Neuronal stem cell (in vitro differentiated cells): ENCODE measurements around the gene HSPA12B.
A peak's percentile ranks its signal among the peaks of the same experiment; 100 is the strongest.

Source experiments
- DNase-seq: peaks from one replicate; pipeline ENCODE4 v3.0.0-alpha.2; 2013; ENCODE audit warnings: low spot score
- H2AFZ ChIP-seq: one replicate; pipeline ENCODE4 v1.6.1; 2013; ENCODE audit warnings: mild to moderate bottlenecking, low read length, inconsistent platforms
- H2AK5ac ChIP-seq: 2 replicates; pipeline ENCODE4 v1.6.1; 2013; ENCODE audit warnings: low read depth, mild to moderate bottlenecking, inconsistent platforms, low read length, moderate library complexity, mixed read lengths
- H2BK120ac ChIP-seq: 2 replicates; pipeline ENCODE4 v1.6.1; 2013; ENCODE audit warnings: low read depth, mild to moderate bottlenecking, inconsistent platforms, low read length, moderate library complexity, mixed read lengths
- H2BK12ac ChIP-seq: one replicate; pipeline ENCODE4 v1.6.1; 2013; ENCODE audit warnings: low read length, inconsistent platforms
- H2BK15ac ChIP-seq: 2 replicates; pipeline ENCODE4 v1.6.1; 2013; ENCODE audit warnings: mild to moderate bottlenecking, low read length, inconsistent platforms, mixed read lengths
- H2BK5ac ChIP-seq: one replicate; pipeline ENCODE4 v1.6.1; 2013; ENCODE audit warnings: inconsistent platforms, mild to moderate bottlenecking, low read length, moderate library complexity
- H3K14ac ChIP-seq: one replicate; pipeline ENCODE4 v1.6.1; 2013; ENCODE audit warnings: low read length, inconsistent platforms
- H3K18ac ChIP-seq: 2 replicates; pipeline ENCODE4 v1.6.1; 2013; ENCODE audit warnings: low read length, inconsistent platforms
- H3K23ac ChIP-seq: 2 replicates; pipeline ENCODE4 v1.6.1; 2013; ENCODE audit warnings: low read depth, mild to moderate bottlenecking, mixed read lengths, low read length, inconsistent platforms; ENCODE audit not compliant: poor library complexity
- H3K27ac ChIP-seq: replicated peaks from 3 replicates; pipeline ENCODE4 v1.5.1; 2013; ENCODE audit warnings: low read length, inconsistent platforms
- H3K27me3 ChIP-seq, 3 experiments: 2 replicates each; pipeline ENCODE4 v1.6.1; 2013; ENCODE audit warnings: low read length in 3 of 3, mild to moderate bottlenecking in 2 of 3, inconsistent platforms in 1 of 3, low read depth in 1 of 3, mixed read lengths in 1 of 3, moderate library complexity in 1 of 3; ENCODE audit not compliant: control insufficient read depth in 3 of 3, insufficient read depth in 3 of 3
- H3K36me3 ChIP-seq, 2 donors: replicated peaks in 1 of 2; 2 replicates each; pipeline ENCODE4 v1.6.1; 2013; ENCODE audit warnings: low read length in 2 of 2; ENCODE audit not compliant: control insufficient read depth in 2 of 2, insufficient read depth in 2 of 2
- H3K4ac ChIP-seq: 2 replicates; pipeline ENCODE4 v1.6.1; 2013; ENCODE audit warnings: inconsistent platforms, mild to moderate bottlenecking, low read length, moderate library complexity
- H3K4me1 ChIP-seq, 2 donors: 1 replicate in 1 of 2; 2 replicates in 1 of 2; pipeline ENCODE4 v1.6.1; 2013; ENCODE audit warnings: low read length in 2 of 2, low read depth in 1 of 2; ENCODE audit not compliant: control insufficient read depth in 2 of 2, insufficient read depth in 1 of 2
- H3K4me2 ChIP-seq: one replicate; pipeline ENCODE4 v1.6.1; 2013; ENCODE audit warnings: mild to moderate bottlenecking, low read length, inconsistent platforms; ENCODE audit not compliant: insufficient read depth, poor library complexity, severe bottlenecking
- H3K4me3 ChIP-seq, 2 donors: 2 replicates each; pipeline ENCODE4 v1.5.1; 2013; ENCODE audit warnings: low read length in 2 of 2, mild to moderate bottlenecking in 2 of 2, inconsistent platforms in 1 of 2, moderate library complexity in 1 of 2
- H3K79me1 ChIP-seq: one replicate; pipeline ENCODE4 v1.6.1; 2013; ENCODE audit warnings: low read depth, mild to moderate bottlenecking, inconsistent platforms, low read length, moderate library complexity
- H3K9ac ChIP-seq: one replicate; pipeline ENCODE4 v1.6.1; 2013; ENCODE audit warnings: mild to moderate bottlenecking, low read depth, low read length, inconsistent platforms; ENCODE audit not compliant: poor library complexity
- H3K9me3 ChIP-seq, 2 donors: replicated peaks in 1 of 2; 2 replicates each; pipeline versions ENCODE3 to v1.6.1; 2013; ENCODE audit warnings: low read length in 2 of 2, mild to moderate bottlenecking in 2 of 2, inconsistent platforms in 1 of 2, low read depth in 1 of 2, mixed read lengths in 1 of 2, moderate library complexity in 1 of 2; ENCODE audit not compliant: control insufficient read depth in 2 of 2, insufficient read depth in 1 of 2
- H4K8ac ChIP-seq: one replicate; pipeline ENCODE4 v1.6.1; 2013; ENCODE audit warnings: low read depth, mild to moderate bottlenecking, inconsistent platforms, low read length, moderate library complexity
- H4K91ac ChIP-seq: one replicate; pipeline ENCODE4 v1.6.1; 2013; ENCODE audit warnings: low read length, low read depth, mild to moderate bottlenecking, inconsistent platforms; ENCODE audit not compliant: poor library complexity
- WGBS, 2 donors: extraction: QIAGEN DNeasy Blood & Tissue Kit; methylation state at CpG; one replicate each; pipeline ENCODE4 v1.1.7; 2013; ENCODE audit warnings: missing lambda C conversion rate in 2 of 2, mixed read lengths in 1 of 2; ENCODE audit not compliant: insufficient read length in 2 of 2, insufficient replicate concordance in 1 of 2; ENCODE audit errors: extremely low coverage in 2 of 2; 5-methylcytosine and 5-hydroxymethylcytosine counted together

HSPA12B gene

GRCh38 chr20:3698591-3699001, 33.9 kb upstream of the HSPA12B start:
- Histone ChIP-seq H3K4ac (no peak overlapping the region), H3K4me3 (no peak overlapping the region), H3K27ac (no peak overlapping the region), H3K9me3 (peaks cover 0 to 6% of the 10 kb centered on the region in 2 donors), H3K4me2 (no peak overlapping the region), H3K27me3 (peaks cover 0 to 6% (median 0%) of the 10 kb centered on the region in 3 experiments), H3K18ac (no peak overlapping the region), H3K23ac (no peak overlapping the region), H3K36me3 (no peaks in the 10 kb centered on the region), H4K8ac (no peak overlapping the region), H2AK5ac (peak overlapping the region; percentile 4), H4K91ac (no peak overlapping the region), H3K14ac (no peak overlapping the region), H3K4me1 (no peaks in the 10 kb centered on the region), H2BK5ac (no peak overlapping the region), H2AFZ (no peak overlapping the region), H3K9ac (no peak overlapping the region), H2BK12ac (no peak overlapping the region), H2BK15ac (no peak overlapping the region), H3K79me1 (no peaks in the 10 kb centered on the region), H2BK120ac (no peak overlapping the region)
- DNase-seq: no peak
- WGBS, 2 donors: no CpG with 5 or more reads among the region's 6 CpGs

DNA sequence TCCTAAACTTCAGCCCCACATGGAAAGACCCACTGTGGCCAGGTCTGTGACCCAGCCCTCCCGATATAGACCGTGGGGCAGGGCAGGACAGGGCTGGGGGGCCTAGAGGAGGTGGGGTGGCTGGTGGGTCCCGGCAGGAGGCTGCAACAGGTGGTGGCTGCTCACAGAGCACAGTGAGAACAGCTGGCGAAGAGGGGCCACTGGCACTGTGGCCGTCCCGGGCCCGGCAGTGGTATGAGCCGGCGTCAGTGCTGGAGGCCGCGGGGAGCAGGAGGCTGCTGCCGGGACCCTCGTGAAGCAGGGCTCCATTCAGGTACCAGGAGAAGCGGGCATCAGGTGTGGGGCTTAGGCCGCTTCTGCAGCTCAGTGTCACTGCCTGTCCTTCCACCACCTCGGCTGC, 33.4 kb upstream of the HSPA12B start:
- no peak overlapping the region for H2BK15ac ChIP-seq
- H3K27me3 ChIP-seq: peaks cover 0 to 6% (median 0%) of the 10 kb centered on the region in 3 experiments
- no peaks in the 10 kb centered on the region for H3K36me3 ChIP-seq
- H3K18ac ChIP-seq: peak overlapping the region; percentile 5
- no peak overlapping the region for H3K4ac ChIP-seq
- H3K27ac ChIP-seq: no peak overlapping the region
- no peak overlapping the region for H3K9ac ChIP-seq
- no peaks in the 10 kb centered on the region for H3K4me1 ChIP-seq
- H2BK5ac ChIP-seq: no peak overlapping the region
- no CpG with 5 or more reads among the region's 16 CpGs for WGBS, 2 donors
- no peak overlapping the region for H3K14ac ChIP-seq
- no peak overlapping the region for H2AFZ ChIP-seq
- peaks cover 0 to 6% of the 10 kb centered on the region in 2 donors for H3K9me3 ChIP-seq
- no peak for DNase-seq
- H2BK12ac ChIP-seq: no peak overlapping the region
- H4K8ac ChIP-seq: no peak overlapping the region
- H2AK5ac ChIP-seq: peak overlapping the region; percentile 4
- no peak overlapping the region for H4K91ac ChIP-seq
- no peak overlapping the region for H3K4me3 ChIP-seq
- H3K4me2 ChIP-seq: no peak overlapping the region
- H3K79me1 ChIP-seq: no peaks in the 10 kb centered on the region
- H3K23ac ChIP-seq: peak overlapping the region; percentile 44
- no peak overlapping the region for H2BK120ac ChIP-seq

- no peak overlapping the region for H3K4ac ChIP-seq
- WGBS, 2 donors: no CpG with 5 or more reads among the region's 13 CpGs
- H3K18ac ChIP-seq: peak overlapping the region; percentile 41
- H3K23ac ChIP-seq: peak overlapping the region; percentile 76
- no peak overlapping the region for H4K8ac ChIP-seq
- H3K36me3 ChIP-seq: no peaks in the 10 kb centered on the region
- H3K27ac ChIP-seq: no peak overlapping the region
- H3K4me3 ChIP-seq: no peak overlapping the region
- no peak overlapping the region for H2BK120ac ChIP-seq
- H3K27me3 ChIP-seq: peaks cover 0 to 6% (median 0%) of the 10 kb centered on the region in 3 experiments
- H3K4me2 ChIP-seq: no peak overlapping the region
- no peaks in the 10 kb centered on the region for H3K79me1 ChIP-seq
- H3K4me1 ChIP-seq: no peaks in the 10 kb centered on the region
- no peak overlapping the region for H2BK12ac ChIP-seq
- no peak overlapping the region for H2AFZ ChIP-seq
- H3K14ac ChIP-seq: no peak overlapping the region
- no peak for DNase-seq
- peak overlapping the region; percentile 32 for H3K9ac ChIP-seq
- no peak overlapping the region for H4K91ac ChIP-seq
- peaks cover 0 to 4% of the 10 kb centered on the region in 2 donors for H3K9me3 ChIP-seq
- H2BK5ac ChIP-seq: no peak overlapping the region
- H2BK15ac ChIP-seq: no peak overlapping the region
- peak overlapping the region; percentile 17 for H2AK5ac ChIP-seq
These were observed 31.2 kb upstream of the HSPA12B start for GRCh38 chr20:3701061-3701998.

GRCh38 chr20:3702611-3703391, 29.7 kb upstream of the HSPA12B start:
- H3K79me1 ChIP-seq: no peaks in the 10 kb centered on the region
- no peak overlapping the region for H3K27ac ChIP-seq
- H3K23ac ChIP-seq: no peak overlapping the region
- no peak overlapping the region for H2BK12ac ChIP-seq
- H2AFZ ChIP-seq: no peak overlapping the region
- no CpG with 5 or more reads among the region's 11 CpGs for WGBS, 2 donors
- no peak overlapping the region for H2AK5ac ChIP-seq
- H3K4me2 ChIP-seq: no peak overlapping the region
- no peak overlapping the region for H3K4ac ChIP-seq
- no peak overlapping the region for H3K4me3 ChIP-seq
- H2BK15ac ChIP-seq: no peak overlapping the region
- H3K27me3 ChIP-seq: peaks cover 0 to 6% (median 0%) of the 10 kb centered on the region in 3 experiments
- no peak for DNase-seq
- no peak overlapping the region for H4K8ac ChIP-seq
- H4K91ac ChIP-seq: no peak overlapping the region
- H3K18ac ChIP-seq: peak overlapping the region; percentile 46
- H3K14ac ChIP-seq: no peak overlapping the region
- H3K4me1 ChIP-seq: no peaks in the 10 kb centered on the region
- no peak overlapping the region for H2BK5ac ChIP-seq
- H3K36me3 ChIP-seq: no peaks in the 10 kb centered on the region
- H2BK120ac ChIP-seq: no peak overlapping the region
- H3K9ac ChIP-seq: no peak overlapping the region
- no peaks in the 10 kb centered on the region for H3K9me3 ChIP-seq
